Measurements from ENCODE around the gene TMA7.

Gene TMA7

DNA sequence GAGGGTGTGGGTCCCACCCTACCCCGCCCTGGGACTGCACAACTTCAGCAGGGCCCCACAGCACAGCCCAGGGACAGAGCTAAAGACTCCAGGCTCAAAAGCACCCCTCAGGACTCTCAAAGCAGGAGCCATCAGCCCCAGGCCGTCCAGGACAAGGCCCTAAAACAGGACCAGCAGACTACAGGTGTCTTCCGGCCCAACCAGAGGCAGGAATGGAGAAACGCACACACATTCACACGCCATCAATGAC lies 32.5 kb downstream of the TMA7 start:
- H3K36me3 ChIP-seq (ENCODE audit: control insufficient read depth in 2 of 2, insufficient read depth in 1 of 2, low read length in 2 of 2) = peaks cover 0 to 30% of the 10 kb centered on the region in 2 experiments; a peak in 2 of 3 replicates
- TF ChIP-seq ZNF148 (tag by site-specific recombination; IDR thresholded peaks at IDR 0.05; ENCODE audit: borderline replicate concordance) (no peak), SCRT1 (tag by site-specific recombination; IDR thresholded peaks at IDR 0.05; ENCODE audit: borderline replicate concordance) (peak; percentile 36; the same call in 1 of the 2 replicates), ZNF449 (tag by site-specific recombination; IDR thresholded peaks at IDR 0.05) (0 out of 2 replicates have a peak, but pooled peaks have one; percentile 25), ZNF670 (tag by site-specific recombination; IDR thresholded peaks at IDR 0.05; ENCODE audit: low read depth) (no peak), ZBTB1 (tag by site-specific recombination; IDR thresholded peaks at IDR 0.05) (0 out of 2 replicates have a peak, but pooled peaks have one; percentile 7), ZFP69B (tag by site-specific recombination; IDR thresholded peaks at IDR 0.05) (peak; percentile 97), SCRT2 (tag by site-specific recombination; IDR thresholded peaks at IDR 0.05) (peak; percentile 93), ZNF692 (tag by site-specific recombination; IDR thresholded peaks at IDR 0.05) (peak; percentile 99), ZNF513 (tag by site-specific recombination; IDR thresholded peaks at IDR 0.05) (no peak)
- TF ChIP-seq, protein P1, sequence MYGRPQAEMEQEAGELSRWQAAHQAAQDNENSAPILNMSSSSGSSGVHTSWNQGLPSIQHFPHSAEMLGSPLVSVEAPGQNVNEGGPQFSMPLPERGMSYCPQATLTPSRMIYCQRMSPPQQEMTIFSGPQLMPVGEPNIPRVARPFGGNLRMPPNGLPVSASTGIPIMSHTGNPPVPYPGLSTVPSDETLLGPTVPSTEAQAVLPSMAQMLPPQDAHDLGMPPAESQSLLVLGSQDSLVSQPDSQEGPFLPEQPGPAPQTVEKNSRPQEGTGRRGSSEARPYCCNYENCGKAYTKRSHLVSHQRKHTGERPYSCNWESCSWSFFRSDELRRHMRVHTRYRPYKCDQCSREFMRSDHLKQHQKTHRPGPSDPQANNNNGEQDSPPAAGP (tag by site-specific recombination; IDR thresholded peaks at IDR 0.05) = 0 out of 2 replicates have a peak, but pooled peaks have one; percentile 19
- TF ChIP-seq, protein P2, sequence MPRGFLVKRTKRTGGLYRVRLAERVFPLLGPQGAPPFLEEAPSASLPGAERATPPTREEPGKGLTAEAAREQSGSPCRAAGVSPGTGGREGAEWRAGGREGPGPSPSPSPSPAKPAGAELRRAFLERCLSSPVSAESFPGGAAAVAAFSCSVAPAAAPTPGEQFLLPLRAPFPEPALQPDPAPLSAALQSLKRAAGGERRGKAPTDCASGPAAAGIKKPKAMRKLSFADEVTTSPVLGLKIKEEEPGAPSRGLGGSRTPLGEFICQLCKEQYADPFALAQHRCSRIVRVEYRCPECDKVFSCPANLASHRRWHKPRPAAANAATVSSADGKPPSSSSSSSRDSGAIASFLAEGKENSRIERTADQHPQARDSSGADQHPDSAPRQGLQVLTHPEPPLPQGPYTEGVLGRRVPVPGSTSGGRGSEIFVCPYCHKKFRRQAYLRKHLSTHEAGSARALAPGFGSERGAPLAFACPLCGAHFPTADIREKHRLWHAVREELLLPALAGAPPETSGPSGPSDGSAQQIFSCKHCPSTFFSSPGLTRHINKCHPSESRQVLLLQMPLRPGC (tag by site-specific recombination; IDR thresholded peaks at IDR 0.05) = no peak
- POLR2A ChIA-PET = interaction anchor here (0.8 to 2.3 kb wide), 4 partner anchors 26 to 84 kb away, joined by 5 to 13 read pairs (median 8); partner anchors contain the start of genes ATRIP, CCDC51, PFKFB4 and TMA7
- peak overlapping the region; percentile 84 for H3K27ac ChIP-seq (ENCODE audit: extremely low read depth, low read depth, low read length)
- CTCF ChIA-PET = interaction anchor here (1.0 to 1.9 kb wide), 3 partner anchors 31 to 77 kb away, joined by 3 to 7 read pairs (median 4); partner anchors contain the start of gene SHISA5
- no peaks in the 10 kb centered on the region for H3K9me3 ChIP-seq (ENCODE audit: control insufficient read depth, insufficient read depth, low read depth, low read length)
- H3K4me1 ChIP-seq (ENCODE audit: control insufficient read depth, insufficient read depth, low read length) = no peaks in the 10 kb centered on the region
- H3K4me3 ChIP-seq (ENCODE audit: low read depth, low read length) = peak overlapping the region; percentile 58

GRCh38 chr3:48472923-48473616 lies 33.0 kb downstream of the TMA7 start:
- no peaks in the 10 kb centered on the region for H3K9me3 ChIP-seq (ENCODE audit: control insufficient read depth, insufficient read depth, low read depth, low read length)
- POLR2A ChIA-PET = interaction anchor here (0.7 to 2.3 kb wide), 7 partner anchors 9 to 232 kb away, joined by 3 to 13 read pairs (median 5); partner anchors contain the start of genes ATRIP, CCDC51, PFKFB4 and TMA7
- peaks cover 0 to 26% of the 10 kb centered on the region in 2 experiments; a peak in 2 of 3 replicates for H3K36me3 ChIP-seq (ENCODE audit: control insufficient read depth in 2 of 2, insufficient read depth in 1 of 2, low read length in 2 of 2)
- CTCF ChIA-PET = interaction anchor here (0.6 to 1.9 kb wide), 10 partner anchors 9 to 186 kb away, joined by 3 to 7 read pairs (median 4); partner anchors contain the start of gene SHISA5
- peak overlapping the region; percentile 58 for H3K4me3 ChIP-seq (ENCODE audit: low read depth, low read length)
- no peaks in the 10 kb centered on the region for H3K4me1 ChIP-seq (ENCODE audit: control insufficient read depth, insufficient read depth, low read length)
- peak overlapping the region; percentile 84 for H3K27ac ChIP-seq (ENCODE audit: extremely low read depth, low read depth, low read length)
- peak; percentile 90 for TF ChIP-seq PRDM1 (tag by site-specific recombination; IDR thresholded peaks at IDR 0.05)
- TF ChIP-seq SP3 (tag by site-specific recombination; IDR thresholded peaks at IDR 0.05) = peak; percentile 67
- TF ChIP-seq ZIC2 (tag by site-specific recombination; IDR thresholded peaks at IDR 0.05) = peak; percentile 30
- no peak for TF ChIP-seq ZNF184 (tag by site-specific recombination; IDR thresholded peaks at IDR 0.05)
- TF ChIP-seq ZNF391 (tag by site-specific recombination; IDR thresholded peaks at IDR 0.05; ENCODE audit: borderline replicate concordance, low read depth) = no peak
- 0 out of 2 replicates have a peak, but pooled peaks have one; percentile 47 for TF ChIP-seq KLF16 (tag by site-specific recombination; IDR thresholded peaks at IDR 0.05)
- TF ChIP-seq ZNF707 (tag by site-specific recombination; IDR thresholded peaks at IDR 0.05) = no peak
- TF ChIP-seq ZNF169 (tag by site-specific recombination; IDR thresholded peaks at IDR 0.05) = no peak
- peak; percentile 60; the same call in 1 of the 2 replicates for TF ChIP-seq WT1 (tag by site-specific recombination; IDR thresholded peaks at IDR 0.05)
- 0 out of 2 replicates have a peak, but pooled peaks have one; percentile 58 for TF ChIP-seq ZNF561 (tag by site-specific recombination; IDR thresholded peaks at IDR 0.05; ENCODE audit: borderline replicate concordance)
- peak; percentile 87 for TF ChIP-seq GLIS2 (tag by site-specific recombination; IDR thresholded peaks at IDR 0.05)
- peak; percentile 66 for TF ChIP-seq SP2 (tag by site-specific recombination; IDR thresholded peaks at IDR 0.05)
- no peak for TF ChIP-seq ZNF571 (tag by site-specific recombination; IDR thresholded peaks at IDR 0.05)
- peak; percentile 50 for TF ChIP-seq ZBTB17 (tag by site-specific recombination; IDR thresholded peaks at IDR 0.05)
